T-helper 9 cell (primary cell): ENCODE measurements around the gene PYM1.

Source experiments
- DNase-seq: peaks from one replicate; pipeline ENCODE4 v3.0.0-alpha.2; 2020
- total RNA-seq, 2 donors: gene quantifications; one replicate each; lab custom pipeline; 2026; lab: John Stamatoyannopoulos, UW

The PYM1 gene
- total RNA-seq, result 11.6 to 32.9 reads per million in 2 donors

- peak; percentile 42 for DNase-seq
Observed at GRCh38 chr12:55927588-55928502, at the start of gene PYM1. Gene PYM1 (minus strand): TSS chr12:55927894. CDS start chr12:55927761, 133 bp downstream.

GRCh38 chr12:55974308-55974730 is 46.6 kb upstream of the PYM1 start:
- no peak for DNase-seq

- peak; percentile 91 for DNase-seq
Observed at GRCh38 chr12:55973599-55974307, 46.1 kb upstream of the PYM1 start, which contains the start of gene RAB5B. Gene RAB5B (plus strand): TSS chr12:55974078. CDS start chr12:55986961, 12,883 bp downstream.

- DNase-seq, result no peak
Observed at GRCh38 chr12:55972911-55973598, 45.4 kb upstream of the PYM1 start.

GRCh38 chr12:55972456-55972855 is 44.8 kb upstream of the PYM1 start:
- DNase-seq, result no peak

GRCh38 chr12:55972042-55972441 is 44.3 kb upstream of the PYM1 start:
- DNase-seq, result no peak

- DNase-seq, result no peak
Observed at GRCh38 chr12:55970775-55971174, 43.1 kb upstream of the PYM1 start.

- DNase-seq, result no peak
Observed at GRCh38 chr12:55969356-55969755, 41.7 kb upstream of the PYM1 start.

- peak; percentile 87 for DNase-seq
Observed at GRCh38 chr12:55966408-55967281, 39.0 kb upstream of the PYM1 start, which contains the start of gene CDK2. Gene CDK2 (plus strand): TSS chr12:55966830. CDS start chr12:55967009, 179 bp downstream.

GRCh38 chr12:55965941-55966407 is 38.3 kb upstream of the PYM1 start, which contains the start of gene PMEL:
Gene PMEL (minus strand): TSS chr12:55966042. CDS start chr12:55966011, 31 bp downstream.
- DNase-seq, result no peak

- no peak for DNase-seq
Observed at GRCh38 chr12:55965240-55965639, 37.5 kb upstream of the PYM1 start.

GRCh38 chr12:55963760-55964159 is 36.1 kb upstream of the PYM1 start:
- DNase-seq, result no peak

- no peak for DNase-seq
Observed at GRCh38 chr12:55957106-55957859, 29.6 kb upstream of the PYM1 start.

GRCh38 chr12:55955800-55956508 is 28.3 kb upstream of the PYM1 start:
- DNase-seq, result peak; percentile 34

- DNase-seq, result no peak
Observed at GRCh38 chr12:55955344-55955743, 27.6 kb upstream of the PYM1 start.

- no peak for DNase-seq
Observed at GRCh38 chr12:55946553-55946952, 18.9 kb upstream of the PYM1 start.

GRCh38 chr12:55942577-55943136 is 15.0 kb upstream of the PYM1 start:
- no peak for DNase-seq

GRCh38 chr12:55942055-55942454 is 14.4 kb upstream of the PYM1 start:
- no peak for DNase-seq

GRCh38 chr12:55940065-55940732 is 12.5 kb upstream of the PYM1 start:
- DNase-seq, result peak; percentile 76
